Eye (tissue), 1 donor: ENCODE results near the gene DENND2A.
"Not testable (repeated sequence)": the region's sequence is repeated elsewhere in the genome, so short reads cannot be mapped to it uniquely, and the experiment has no call there.

Source experiments
- DNase-seq: peaks from one replicate; pipeline ENCODE4 v3.0.0-alpha.2; 2015

DENND2A gene

DNA sequence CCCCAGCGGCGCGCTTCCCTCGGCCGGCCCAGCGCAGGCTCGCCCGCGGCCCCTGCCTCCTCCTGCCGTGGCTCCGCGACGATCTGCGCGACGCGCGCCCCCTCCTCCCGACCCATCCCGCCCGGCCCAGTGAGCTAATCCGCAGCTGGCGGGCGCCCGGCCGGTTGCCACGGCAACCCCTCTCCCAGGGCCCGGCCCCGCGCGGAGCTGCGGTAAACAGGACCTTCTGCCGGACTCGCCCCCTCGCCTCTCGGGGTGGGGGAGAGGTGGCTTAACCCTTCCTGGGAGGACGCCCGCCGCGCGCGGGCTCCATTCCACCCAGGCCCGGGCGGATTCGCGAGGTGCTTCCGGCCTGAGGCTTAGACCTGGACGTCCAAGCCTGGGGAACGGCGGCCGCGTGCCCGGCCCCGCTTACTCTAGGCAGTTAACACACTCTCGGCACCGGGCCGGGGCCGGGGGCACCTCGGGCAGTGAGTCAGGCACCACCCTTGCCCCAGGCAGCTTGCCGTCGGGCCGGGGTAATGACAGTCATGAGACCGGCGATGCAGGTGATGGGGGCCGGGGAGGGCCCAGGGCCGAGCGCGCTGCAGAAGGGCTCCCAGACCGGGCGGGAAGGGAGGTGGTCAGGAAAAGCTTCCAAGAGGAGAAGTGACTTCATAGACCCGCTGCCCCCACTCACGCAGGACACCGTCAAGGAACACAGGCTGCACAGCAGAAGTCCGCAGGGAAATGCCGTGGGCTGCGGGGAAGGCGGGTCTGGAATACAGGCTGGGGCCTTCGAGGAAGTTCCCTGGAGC, at the start of gene DENND2A:
TSS of gene DENND2A (minus strand) at position 87 of the 797 bp plus-strand sequence. CDS start 38,416 bp downstream, outside the sequence.
- peak; percentile 96 for DNase-seq

- DNase-seq, result no peak
These were observed 48.9 kb upstream of the DENND2A start for GRCh38 chr7:140689199-140690152.

DNA sequence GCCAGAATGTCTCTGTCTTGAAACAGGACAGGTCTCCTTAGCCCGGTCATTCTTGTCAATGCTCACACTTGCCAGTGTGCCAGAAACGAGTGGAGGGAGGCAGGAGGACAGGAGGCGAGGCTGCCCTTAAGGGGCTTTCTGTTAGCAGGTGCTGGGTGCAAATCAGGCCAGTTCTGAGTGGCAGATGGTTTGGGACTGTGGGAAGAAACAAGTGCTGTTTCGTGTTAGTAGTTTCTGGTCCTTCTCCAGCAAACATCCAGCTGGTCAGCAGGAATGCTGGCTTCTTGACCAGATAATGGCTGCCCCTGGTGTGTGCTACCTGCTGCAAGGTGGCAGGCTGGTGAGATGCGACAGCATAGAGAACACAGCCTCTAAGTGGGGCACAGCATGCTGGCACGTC, 47.7 kb upstream of the DENND2A start:
- DNase-seq, result no peak

GRCh38 chr7:140686921-140687320, 46.3 kb upstream of the DENND2A start:
- DNase-seq, result no peak

DNA sequence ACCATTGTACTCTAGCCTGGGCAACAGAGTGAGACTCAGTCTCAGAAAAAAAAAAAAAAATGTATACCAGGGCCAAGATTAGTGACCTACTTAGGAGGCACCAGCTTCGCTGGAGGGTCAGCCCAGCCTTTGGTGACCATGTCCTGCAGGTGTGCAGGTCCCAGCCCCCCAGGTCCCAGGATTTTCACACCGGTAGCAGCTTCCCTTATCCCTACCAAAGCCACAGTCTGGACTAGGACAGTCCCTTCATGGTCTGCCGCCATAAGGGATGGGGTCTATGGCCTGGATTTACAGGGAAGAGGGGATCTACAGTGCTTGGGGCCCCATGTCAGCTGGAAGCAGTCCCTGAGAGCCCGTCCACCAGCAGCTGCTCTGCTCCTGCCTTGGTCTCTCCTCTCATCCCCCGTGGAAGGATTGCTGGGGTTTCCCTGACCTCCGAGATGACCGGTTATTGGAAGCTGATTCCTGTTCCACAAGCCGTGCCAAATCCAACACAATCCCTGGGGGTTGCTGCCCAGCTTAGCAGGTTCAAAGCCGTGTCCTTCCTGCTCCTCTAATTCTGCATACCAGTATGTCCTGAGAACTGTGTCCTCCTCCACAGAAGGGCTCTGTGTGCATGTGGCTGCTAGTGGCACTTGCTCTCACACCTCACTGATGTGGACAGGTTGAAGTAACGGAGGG, 44.9 kb upstream of the DENND2A start:
- DNase-seq, result no peak

DNA sequence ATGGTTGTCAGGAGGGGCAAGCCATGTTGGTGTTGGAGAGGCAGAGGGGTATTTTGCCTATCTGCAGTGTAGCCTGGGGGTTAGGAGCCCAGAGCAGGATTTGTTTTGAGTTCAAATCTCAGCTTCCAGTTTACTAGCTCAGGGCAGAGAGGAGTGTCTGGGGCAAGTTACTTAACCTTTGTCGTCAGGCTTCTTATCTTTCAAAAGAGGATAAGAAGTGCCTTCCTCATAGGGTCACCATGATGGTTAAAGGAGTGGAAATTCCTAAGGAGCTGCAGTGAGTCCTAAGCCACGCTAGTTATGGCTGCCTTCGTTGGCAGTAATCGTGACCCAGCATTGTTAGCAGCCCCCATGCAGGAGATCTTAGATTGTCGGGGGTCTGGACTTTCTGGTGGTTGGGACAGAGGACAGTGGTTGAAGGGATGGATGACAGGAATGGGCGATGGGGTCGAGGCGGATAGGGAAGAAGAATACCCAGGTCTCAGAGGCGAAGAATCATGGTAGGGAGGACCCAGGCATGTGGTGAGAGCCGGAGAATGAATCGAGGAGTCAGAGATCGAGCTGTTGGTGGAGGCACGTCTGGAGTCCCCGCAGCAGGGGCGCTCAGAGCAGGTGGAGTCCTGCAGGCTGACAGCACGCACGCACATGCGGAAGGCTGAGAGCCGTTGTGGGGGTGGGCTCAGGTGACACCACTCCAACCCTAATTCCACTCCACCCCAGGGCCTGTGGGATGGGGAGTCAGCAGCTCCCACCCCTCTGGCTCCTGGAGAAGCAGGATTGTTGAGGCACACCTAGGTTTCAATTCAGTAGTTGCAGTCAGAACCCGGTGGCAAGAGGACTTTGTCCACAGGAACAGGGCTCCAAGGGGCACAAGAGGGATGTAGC, 43.7 kb upstream of the DENND2A start:
- no peak for DNase-seq

GRCh38 chr7:140683657-140684056, 43.0 kb upstream of the DENND2A start:
- DNase-seq, result no peak

GRCh38 chr7:140681766-140682165, 41.2 kb upstream of the DENND2A start:
- DNase-seq, result no peak

DNA sequence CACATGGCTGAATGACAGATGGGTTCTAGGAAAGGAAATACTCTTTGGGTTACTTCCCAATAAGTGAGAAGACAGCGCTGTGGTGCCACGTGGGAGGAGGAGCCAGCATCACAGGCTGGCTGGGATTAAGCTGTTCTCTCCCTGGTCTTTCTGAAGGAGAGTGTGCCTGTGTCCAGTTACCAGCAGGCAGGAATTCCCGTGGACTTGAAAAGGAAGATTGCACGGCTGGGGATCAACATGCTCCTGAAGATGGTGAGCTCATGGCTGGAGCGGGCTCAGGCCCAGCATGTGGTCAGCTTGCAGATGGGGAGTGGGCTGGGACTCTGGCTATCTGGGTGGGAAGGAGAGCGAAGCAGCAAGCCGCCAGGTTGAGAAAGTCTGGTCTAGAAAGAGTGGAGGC, 40.3 kb upstream of the DENND2A start:
- no peak for DNase-seq

GRCh38 chr7:140679186-140679585, 38.6 kb upstream of the DENND2A start:
- no peak for DNase-seq

DNA sequence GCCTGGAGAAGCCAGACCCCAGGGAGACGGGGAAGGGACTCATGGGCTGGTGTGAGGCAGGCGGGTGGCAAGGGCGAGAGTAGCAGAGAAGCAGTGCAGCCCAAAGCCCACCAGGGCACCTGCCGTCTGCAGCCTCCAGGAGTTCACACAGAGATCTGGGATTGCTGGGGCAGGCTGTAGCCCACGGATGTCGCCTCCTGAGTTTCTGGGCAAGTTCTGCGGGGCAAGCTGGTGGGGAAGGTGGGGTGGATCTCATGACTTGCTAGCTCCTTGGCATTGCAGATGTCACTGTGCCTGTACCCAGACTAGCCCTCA, 38.2 kb upstream of the DENND2A start:
- no peak for DNase-seq

- no peak for DNase-seq
These were observed 37.6 kb upstream of the DENND2A start for GRCh38 chr7:140678081-140678815.

GRCh38 chr7:140677496-140677895, 36.9 kb upstream of the DENND2A start:
- no peak for DNase-seq

GRCh38 chr7:140676956-140677355, 36.3 kb upstream of the DENND2A start:
- DNase-seq, result not testable (repeated sequence)

- no peak for DNase-seq
These were observed 35.7 kb upstream of the DENND2A start for GRCh38 chr7:140676306-140676705.

- DNase-seq, result no peak
These were observed 35.1 kb upstream of the DENND2A start for GRCh38 chr7:140675726-140676125.

DNA sequence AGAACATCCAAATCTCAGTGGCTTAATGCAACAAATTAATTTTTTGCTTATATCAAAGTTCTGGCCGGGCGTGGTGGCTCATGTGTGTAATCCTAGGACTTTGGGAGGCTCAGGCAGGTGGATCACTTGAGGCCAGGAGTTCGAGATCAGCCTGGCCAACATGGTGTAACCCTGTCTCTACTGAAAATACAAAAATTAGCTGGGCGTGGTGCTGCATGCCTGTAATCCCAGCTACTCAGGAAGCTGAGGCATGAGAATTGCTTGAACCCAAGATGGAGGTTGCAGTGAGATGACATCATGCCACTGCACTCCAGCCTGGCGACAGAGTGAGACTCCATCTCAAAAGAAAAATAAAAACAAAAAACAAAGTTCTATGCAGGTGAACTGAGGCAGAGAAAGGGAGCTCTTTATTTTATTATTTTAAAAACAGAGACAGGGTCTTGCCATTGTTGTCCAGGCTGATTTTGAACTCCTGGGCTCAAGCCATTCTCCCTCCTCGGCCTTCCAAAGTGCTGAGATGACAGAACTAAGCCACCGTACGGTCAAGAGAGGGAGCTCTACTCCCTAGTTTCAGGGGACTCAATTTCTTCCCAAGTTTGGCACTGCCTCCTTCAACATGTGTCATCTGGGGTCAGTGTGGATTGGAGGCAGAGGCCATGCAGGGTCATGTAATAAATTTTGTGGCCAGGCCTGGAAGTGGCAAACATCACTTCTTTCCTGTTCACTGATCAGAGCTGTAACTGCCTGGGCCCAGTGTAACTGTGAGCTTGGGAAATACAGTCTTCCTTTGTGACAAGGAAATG, 34.5 kb upstream of the DENND2A start:
- peak; percentile 59 for DNase-seq

- no peak for DNase-seq
These were observed 33.8 kb upstream of the DENND2A start for GRCh38 chr7:140674356-140674800.

GRCh38 chr7:140673774-140674155, 33.2 kb upstream of the DENND2A start:
- DNase-seq, result peak; percentile 26

DNA sequence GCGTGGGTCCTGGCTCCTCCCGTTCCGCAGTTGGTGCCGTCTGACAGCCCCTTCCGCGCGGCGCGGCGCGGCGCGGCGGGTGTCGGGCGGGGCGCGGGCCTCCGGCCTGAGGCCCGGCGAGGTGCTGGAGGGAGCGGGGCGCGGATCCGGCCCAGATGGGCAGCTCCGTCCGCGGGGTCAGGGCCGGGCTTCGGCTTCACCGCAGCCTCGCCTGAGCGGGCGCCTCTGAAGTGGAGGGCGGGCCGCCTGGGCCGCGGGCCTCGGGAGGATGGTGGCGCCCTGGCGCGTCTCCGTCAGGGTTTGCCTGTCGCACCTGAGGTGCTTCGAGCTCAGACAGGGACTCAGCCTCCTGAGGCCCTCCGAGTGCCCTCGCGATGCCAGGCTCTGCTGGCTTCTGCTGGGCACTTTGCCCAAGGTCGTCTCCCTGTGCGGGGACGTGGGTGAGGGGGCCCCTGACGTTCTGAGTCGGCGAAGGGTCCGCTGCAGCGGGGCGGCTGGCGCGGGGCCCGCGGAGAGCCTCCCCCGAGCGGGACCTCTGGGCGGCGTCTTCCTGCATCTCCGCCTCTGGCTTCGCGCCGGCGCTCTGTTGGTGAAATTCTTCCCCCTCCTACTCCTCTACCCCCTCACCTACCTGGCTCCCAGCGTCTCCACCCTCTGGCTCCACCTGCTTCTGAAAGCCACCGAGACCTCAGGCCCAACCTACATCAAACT, 32.6 kb upstream of the DENND2A start:
- peak; percentile 75 for DNase-seq
